Head of caudate nucleus (tissue), 42 donors: ENCODE data around the gene COL21A1.
"Not testable (repeated sequence)": the region's sequence is repeated elsewhere in the genome, so short reads cannot be mapped to it uniquely, and the experiment has no call there.

ENCODE experiments used
- DNase-seq, 42 donors: peaks; one replicate each; pipeline versions ENCODE4 v3.0.0 to v3.0.0-alpha.2; 2020 to 2021; ENCODE audit warnings: mixed read lengths in 7 of 42
- intact Hi-C: fragments of 100-400 bp; cut with DNase I; formaldehyde crosslinking; loops from one replicate; pipeline ENCODE4 v1.15.0; 2022

Gene COL21A1

DNA sequence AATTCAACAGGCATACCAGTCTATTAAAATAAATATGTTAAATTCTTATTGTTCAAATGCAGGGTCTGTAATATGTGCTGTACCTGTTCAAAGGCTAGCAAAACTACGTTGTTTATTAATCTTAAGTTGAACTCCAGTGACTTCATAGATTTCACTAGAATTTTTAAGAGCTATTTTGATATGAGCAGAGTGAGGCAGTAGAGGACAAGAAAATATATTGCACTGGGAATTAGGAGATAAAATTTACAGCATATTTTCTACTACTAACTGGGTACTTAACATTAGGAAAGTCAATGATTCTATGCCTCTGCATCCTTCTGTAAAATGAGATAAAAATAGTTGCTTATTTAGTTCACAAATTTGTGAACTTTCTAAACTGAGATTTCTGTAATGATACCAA, 209.8 kb downstream of the COL21A1 start:
- no peak for DNase-seq
- intact Hi-C loops, result no loop called here

DNA sequence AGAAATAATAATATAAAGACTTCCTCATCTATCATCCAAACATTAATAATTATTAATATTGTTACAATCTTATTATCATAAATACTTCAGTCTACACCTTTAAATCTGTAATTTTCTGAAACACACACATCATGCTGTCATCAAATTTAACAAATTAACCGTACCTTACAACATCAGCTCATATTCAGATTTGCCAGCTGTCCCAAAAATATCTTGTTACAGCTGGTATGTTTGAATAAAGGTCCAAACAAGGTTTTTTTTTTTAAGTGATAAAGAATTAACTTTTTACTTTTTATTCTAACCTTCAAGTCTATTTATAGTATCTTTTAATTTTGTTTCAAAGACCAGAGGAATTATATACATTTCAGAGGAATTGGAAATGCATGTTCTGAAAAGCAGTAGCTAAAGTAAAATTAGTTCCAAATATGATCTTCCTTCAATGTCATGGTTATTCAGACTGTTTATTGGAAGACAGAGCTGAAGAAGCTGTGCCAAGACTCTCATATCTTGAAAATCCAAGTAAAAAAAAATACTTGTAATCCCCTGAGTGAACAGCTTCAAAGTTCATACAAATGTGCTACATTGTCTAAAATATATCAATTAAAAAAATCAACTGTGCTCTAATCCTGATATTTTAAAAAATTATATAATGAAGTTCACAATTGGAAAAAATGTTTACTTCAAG, 210.3 kb downstream of the COL21A1 start:
- DNase-seq, result no peak
- intact Hi-C loops, result no loop called here

DNA sequence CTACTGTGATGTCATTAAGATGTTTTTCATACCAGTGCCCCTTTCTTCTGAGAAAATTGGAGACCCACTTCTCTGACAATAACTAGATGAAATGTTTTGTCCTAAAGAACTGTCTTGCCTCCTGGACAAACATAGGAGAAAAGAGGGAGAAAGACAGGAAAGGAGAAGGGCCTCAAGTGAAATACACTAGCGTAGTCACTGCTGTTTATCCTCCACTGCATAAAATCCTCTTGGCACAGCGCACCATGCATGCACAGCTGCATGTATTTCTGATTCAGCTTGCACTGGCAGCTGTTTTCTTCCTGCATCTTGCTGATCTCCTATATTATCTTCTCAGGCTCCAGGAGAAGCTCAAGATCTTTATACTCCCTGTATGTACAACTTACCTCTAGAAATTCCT, 214.0 kb downstream of the COL21A1 start:
- DNase-seq, result no peak
- intact Hi-C loops, result no loop called here

DNA sequence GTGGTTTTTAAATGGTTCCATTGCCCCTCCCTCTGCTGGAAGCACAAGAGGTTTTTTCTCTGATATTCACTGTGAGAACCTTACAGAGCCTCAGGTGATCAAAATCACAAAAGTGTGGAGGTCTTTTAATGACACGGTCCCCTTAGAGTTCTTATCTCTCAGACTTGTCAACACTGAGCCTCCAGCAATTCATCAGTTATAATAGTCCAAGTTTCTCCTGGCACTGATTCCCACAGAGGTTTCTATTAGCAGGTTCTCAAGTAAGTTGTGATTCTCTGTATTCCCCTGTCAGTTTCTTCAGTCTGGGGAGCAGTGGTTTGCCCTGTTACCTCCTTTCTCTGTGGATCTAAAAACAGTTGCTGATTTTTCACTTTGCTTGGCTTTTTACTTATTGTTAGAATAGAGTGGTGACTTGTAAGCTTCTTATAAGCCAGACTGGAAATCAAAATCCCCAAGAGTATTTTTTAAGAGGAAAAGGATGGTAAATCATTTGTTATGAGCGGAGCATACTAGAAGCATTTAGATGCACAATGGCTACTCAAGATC, 214.6 kb downstream of the COL21A1 start:
- intact Hi-C loops, result no loop called here
- no peak for DNase-seq

DNA sequence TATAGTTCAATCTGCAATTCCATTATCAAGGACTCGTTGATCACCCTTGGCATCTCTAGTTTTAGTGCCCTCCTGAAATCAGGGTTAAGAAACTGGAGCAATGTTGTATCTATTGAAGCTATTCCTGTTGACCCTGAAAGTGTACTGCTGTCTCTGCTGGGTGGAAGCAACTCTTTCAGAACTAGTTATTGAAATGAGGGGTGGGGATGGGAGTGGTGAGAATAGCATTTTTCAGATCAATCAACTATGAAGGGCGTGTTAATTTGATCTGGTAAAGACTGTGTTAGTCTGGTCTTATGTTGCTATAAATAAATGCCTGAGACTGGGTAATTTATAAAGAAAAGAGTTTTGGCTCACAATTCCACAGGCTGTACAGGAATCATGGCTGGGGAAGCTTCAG, 219.5 kb downstream of the COL21A1 start:
- intact Hi-C loops, result no loop called here
- DNase-seq, result no peak

DNA sequence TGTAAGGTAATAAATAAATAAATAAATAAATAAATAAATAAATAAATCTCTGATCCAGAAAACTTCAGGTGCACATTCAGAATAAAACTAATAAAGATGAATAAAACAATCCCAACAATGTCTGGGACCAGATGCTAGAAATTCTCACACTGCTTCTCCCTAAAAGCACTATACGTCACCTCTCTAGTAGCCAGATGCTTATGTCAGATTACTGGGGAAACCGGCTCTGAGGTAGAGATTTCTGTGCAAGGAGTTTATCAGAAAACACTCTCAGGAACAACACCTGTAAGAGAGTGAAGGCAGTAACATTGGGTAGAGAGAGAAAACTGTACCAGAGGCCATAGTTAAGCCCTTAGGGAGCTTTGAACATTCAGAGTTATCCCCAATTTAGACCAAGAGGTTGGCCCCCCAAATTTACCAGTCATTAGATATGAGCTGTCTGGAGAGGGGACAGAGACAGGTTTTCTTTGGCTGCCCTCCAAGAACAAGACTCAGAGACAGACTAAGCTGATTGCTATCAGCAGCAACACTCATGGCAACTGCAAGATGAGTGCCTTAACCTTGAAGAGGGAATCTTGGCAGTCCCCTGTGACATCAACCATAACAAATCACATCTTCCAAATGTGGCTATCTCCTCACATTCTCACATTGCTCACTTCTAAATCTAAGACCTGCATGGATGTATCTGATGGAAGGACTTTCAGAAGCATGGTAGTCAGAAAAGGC, 220.8 kb downstream of the COL21A1 start:
- intact Hi-C loops, result no loop called here
- no peak for DNase-seq

DNA sequence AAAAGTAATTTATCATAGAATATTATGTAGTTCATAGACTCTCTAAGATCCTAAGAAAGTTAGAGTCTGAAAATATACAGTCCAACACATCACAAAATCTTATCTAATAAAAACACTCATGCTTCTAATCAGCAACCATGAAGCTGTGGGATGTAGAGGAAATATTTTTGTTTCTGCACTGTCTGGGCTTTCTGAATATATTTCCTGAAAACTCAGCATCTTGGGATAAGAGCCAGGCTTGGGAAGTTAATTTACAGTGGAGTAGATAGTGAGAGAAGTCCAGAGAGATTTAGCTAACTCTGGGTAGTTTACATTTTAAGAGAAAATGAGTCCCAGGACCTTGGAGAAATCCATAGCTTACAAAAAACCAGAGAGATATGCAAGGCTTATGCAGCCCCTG, 221.6 kb downstream of the COL21A1 start:
- intact Hi-C loops, result no loop called here
- DNase-seq, result no peak

DNA sequence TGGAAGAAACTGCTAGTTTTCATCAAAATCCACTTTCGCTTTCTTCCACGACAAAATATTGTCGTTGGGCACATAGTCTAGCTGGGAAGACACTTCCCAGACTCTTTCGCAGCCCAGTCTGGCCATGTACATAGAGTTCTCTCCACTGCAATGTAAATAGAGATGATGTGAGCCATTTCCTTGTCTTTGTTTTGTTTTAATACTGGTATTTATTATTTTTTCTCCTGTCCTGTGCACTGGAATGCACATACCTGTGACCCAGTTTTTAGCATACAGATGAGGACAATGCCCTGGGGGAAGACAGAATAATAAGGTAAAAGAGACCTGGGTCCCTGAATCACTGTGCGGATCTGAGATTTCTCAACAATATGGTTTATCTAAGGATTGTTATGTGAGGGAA, 222.4 kb downstream of the COL21A1 start:
- no peak for DNase-seq
- intact Hi-C loops, result no loop called here

DNA sequence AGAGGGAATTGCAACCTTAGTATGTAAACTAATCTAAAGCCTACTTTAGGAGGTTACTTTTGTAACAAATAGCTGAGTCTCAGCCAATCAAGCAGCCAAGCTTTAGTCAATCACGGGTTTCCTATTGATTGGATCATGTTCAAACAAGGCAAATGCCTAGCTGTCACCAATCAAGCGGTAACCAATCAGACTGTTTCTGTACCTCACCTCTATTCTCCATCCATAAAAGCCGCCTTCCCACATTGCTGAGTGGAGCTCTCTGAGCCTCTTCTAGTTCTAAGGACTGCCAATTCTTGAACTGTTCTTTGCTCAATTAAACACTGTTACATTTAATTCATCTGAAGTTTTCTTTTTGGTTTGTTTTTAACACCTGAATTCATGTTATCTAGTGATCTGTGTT, 223.6 kb downstream of the COL21A1 start:
- no peak for DNase-seq
- intact Hi-C loops, result no loop called here

DNA sequence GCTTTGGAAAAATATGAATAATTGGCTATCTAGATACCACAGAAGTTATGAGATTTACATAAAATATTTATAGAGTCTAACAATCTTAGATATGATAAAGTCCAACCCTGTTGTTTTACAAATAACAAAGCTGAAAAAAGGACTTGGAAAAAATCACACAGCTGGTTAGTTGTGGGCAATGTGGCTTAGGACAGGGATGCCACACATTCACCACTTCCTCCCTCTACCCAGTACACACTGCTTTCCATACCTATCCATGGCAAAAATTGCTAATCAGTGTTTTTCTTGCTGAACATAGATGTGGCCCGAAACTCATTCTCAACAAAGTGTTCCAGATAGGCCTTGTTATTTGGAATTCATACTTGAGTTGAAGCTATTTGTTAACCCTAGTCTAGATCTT, 224.7 kb downstream of the COL21A1 start:
- intact Hi-C loops, result no loop called here
- no peak for DNase-seq

DNA sequence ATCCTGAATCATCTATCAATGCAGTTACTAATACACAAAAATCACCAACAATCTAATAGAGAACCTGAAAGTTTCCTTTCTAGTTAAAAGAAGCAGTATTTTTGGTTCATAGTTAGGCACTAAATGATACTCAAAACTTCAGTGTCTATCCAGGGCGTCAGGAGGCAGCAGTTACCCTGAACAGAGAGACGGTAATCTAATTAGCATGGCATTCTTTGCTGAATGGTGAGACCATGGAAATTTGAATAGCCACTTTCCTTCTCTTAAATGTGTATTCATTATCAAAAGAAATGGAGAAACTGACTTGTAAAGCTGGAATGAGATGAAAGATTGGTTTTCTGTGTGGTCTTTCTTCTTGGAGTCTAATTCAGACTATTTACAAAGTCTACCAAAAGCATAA, 225.4 kb downstream of the COL21A1 start:
- DNase-seq, result no peak
- intact Hi-C loops, result no loop called here

DNA sequence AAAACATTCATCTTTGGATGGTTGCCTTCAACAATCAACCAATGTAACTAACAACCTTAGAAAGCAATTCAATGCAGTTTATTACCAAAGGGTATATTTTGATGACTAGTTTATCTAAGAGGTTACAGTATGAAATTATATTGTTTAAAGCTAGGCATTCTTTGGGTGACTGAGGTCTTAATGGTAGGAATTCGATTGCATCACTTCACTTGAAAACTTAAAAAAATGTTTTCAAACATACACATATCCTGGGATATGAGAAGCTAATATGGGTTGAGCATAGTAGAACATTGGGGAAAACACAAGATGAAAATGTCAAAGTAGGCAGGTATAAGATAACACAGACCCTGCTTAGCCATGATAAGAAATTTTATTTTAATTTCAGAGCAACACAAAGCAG, 227.4 kb downstream of the COL21A1 start:
- intact Hi-C loops, result no loop called here

DNA sequence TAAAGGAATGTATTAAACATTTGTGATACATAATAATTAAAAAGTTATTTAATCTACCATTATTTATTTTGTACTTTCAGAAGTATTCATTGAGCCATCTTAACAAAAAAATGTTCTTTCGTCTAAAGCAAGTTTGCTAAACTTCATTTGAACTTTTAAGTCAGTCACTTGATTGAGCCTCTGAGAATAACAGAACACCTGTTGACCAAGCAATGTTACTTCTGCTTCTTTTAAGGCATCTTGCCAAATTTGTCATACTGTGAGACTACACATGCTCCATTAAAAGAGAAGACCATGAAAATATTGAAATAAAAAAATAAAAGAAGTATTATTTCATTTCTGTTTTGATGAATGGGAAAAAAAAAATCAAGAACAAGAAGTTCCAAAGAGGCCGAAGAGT, 230.2 kb downstream of the COL21A1 start:
- DNase-seq, result no peak
- intact Hi-C loops, result no loop called here

More for the DNA sequence above, 227.4 kb downstream of the COL21A1 start:
- DNase-seq, result no peak

DNA sequence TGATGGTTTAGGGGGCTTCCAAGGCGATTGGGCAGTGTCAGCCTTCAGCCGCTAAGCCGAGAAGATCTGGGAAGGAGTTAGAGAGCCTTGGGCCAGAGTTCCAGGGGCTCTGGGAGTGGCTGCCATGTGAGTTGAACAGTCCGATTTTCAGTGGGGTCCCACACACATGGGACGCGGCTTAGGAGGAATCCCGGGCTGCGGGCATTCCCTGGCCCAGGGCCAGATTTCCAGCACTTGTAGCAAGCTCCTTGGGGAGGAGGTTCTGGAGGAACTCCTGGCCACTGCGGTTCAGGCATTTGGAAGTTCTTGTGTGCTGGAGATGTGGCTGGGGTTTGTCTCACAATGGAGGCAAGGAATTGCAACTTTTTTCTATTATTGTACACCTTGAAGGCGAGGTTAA, 233.3 kb downstream of the COL21A1 start:
- DNase-seq, intact Hi-C loops: not testable (repeated sequence)

DNA sequence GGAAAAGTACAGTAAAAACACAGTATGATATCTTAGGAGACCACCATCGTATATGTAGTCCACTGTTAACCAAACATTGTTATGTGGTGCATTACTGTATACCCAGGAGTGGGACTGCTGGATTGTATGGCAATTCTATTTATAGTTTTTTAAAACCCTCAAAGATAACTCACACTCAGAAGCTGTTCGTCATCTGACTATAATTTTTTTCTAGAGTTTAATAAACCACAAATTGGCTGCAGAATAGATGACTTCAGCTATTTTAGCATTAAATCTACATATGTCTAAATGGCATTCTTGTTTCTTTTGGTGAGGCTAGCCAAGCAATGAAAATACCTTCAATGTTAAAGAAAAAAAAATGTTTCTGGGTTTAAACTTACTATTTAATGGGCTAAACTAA, 237.7 kb downstream of the COL21A1 start:
- intact Hi-C loops, result no loop called here
- DNase-seq, result no peak
